PC-3 (cell line): Measurements from ENCODE around the gene GSG1.

Experiments used
- EZH2 ChIP-seq: fragments of 300-600 bp; sonication (generic); IDR thresholded peaks from one replicate; pipeline ENCODE4 v1.6.1; 2017; ENCODE audit warnings: antibody characterized with exemption, mild to moderate bottlenecking, low read length; ENCODE audit not compliant: unreplicated experiment
- EZH2phosphoT487 ChIP-seq: fragments of 300-600 bp; sonication (generic); IDR thresholded peaks from 2 replicates; pipeline ENCODE4 v1.6.1; 2018; ENCODE audit warnings: mild to moderate bottlenecking, antibody characterized with exemption, low read length, borderline replicate concordance
- TF ChIP-seq, protein P1 (sequence below): fragments of 300-600 bp; sonication (generic); conservative IDR thresholded peaks from 2 replicates; pipeline ENCODE4 v1.5.1; 2017; ENCODE audit warnings: antibody characterized with exemption, low read depth, mild to moderate bottlenecking, low read length

DNA sequence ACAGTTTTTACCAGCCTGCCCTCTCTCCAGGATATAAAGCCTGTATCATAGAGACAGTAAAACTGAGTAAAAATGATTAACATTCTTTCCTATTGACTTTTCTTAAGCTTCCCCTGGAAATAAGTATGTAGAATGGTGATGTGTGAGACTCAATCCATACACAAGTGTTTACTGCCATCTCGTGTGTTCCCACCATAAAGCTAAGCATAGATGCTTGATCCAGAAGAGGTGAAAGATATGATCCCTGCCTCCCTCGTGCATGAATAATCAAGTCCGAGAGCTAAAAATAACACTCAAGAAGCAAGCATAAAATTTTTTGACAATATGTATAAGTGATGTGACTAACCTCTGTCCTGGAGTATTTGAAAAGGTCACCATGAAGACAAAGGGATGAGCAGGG, 16.9 kb upstream of the GSG1 start:
- TF ChIP-seq, protein P1, sequence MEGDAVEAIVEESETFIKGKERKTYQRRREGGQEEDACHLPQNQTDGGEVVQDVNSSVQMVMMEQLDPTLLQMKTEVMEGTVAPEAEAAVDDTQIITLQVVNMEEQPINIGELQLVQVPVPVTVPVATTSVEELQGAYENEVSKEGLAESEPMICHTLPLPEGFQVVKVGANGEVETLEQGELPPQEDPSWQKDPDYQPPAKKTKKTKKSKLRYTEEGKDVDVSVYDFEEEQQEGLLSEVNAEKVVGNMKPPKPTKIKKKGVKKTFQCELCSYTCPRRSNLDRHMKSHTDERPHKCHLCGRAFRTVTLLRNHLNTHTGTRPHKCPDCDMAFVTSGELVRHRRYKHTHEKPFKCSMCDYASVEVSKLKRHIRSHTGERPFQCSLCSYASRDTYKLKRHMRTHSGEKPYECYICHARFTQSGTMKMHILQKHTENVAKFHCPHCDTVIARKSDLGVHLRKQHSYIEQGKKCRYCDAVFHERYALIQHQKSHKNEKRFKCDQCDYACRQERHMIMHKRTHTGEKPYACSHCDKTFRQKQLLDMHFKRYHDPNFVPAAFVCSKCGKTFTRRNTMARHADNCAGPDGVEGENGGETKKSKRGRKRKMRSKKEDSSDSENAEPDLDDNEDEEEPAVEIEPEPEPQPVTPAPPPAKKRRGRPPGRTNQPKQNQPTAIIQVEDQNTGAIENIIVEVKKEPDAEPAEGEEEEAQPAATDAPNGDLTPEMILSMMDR: no peak
- TF ChIP-seq EZH2: no peak
- no peak for TF ChIP-seq EZH2phosphoT487
